GM04504 (cell line): ENCODE measurements around the gene KCNN3.

Source experiments
- DNase-seq: peaks from one replicate; pipeline ENCODE4 v3.0.0-alpha.2; 2012; ENCODE audit warnings: low read depth

The KCNN3 gene

GRCh38 chr1:154770897-154771594 is 99.0 kb downstream of the KCNN3 start:
- no peak for DNase-seq

GRCh38 chr1:154769193-154769895 is 100.7 kb downstream of the KCNN3 start:
- DNase-seq = no peak

GRCh38 chr1:154768456-154769125 is 101.5 kb downstream of the KCNN3 start:
- DNase-seq = no peak

- no peak for DNase-seq
Measured at GRCh38 chr1:154767315-154768240, 102.5 kb downstream of the KCNN3 start.

- no peak for DNase-seq
Measured at GRCh38 chr1:154765970-154766369, 104.1 kb downstream of the KCNN3 start.

- no peak for DNase-seq
Measured at GRCh38 chr1:154764773-154765172, 105.3 kb downstream of the KCNN3 start.

GRCh38 chr1:154764181-154764580 is 105.9 kb downstream of the KCNN3 start:
- no peak for DNase-seq

- DNase-seq = no peak
Measured at GRCh38 chr1:154760469-154760933, 109.6 kb downstream of the KCNN3 start.

- DNase-seq = no peak
Measured at GRCh38 chr1:154759793-154760192, 110.3 kb downstream of the KCNN3 start.

GRCh38 chr1:154759196-154759595 is 110.9 kb downstream of the KCNN3 start:
- no peak for DNase-seq

GRCh38 chr1:154758346-154758745 is 111.7 kb downstream of the KCNN3 start:
- DNase-seq = no peak

- no peak for DNase-seq
Measured at GRCh38 chr1:154756793-154757548, 113.1 kb downstream of the KCNN3 start.

- DNase-seq = peak; percentile 32
Measured at GRCh38 chr1:154755858-154756730, 114.0 kb downstream of the KCNN3 start.

- DNase-seq = no peak
Measured at GRCh38 chr1:154753426-154753825, 116.7 kb downstream of the KCNN3 start.

GRCh38 chr1:154752273-154753030 is 117.6 kb downstream of the KCNN3 start:
- DNase-seq = no peak

GRCh38 chr1:154751690-154752089 is 118.4 kb downstream of the KCNN3 start:
- DNase-seq = peak; percentile 57

- DNase-seq = no peak
Measured at GRCh38 chr1:154750681-154751665, 119.1 kb downstream of the KCNN3 start.
